RWPE1 (cell line): Measurements from ENCODE around the gene TIMM13.
"Not testable (repeated sequence)": the region's sequence is repeated elsewhere in the genome, so short reads cannot be mapped to it uniquely, and the experiment has no call there.

Source experiments
- CTCF ChIA-PET: fragments of 350-600 bp; sonication (Branson Sonifier 250); formaldehyde crosslinking; extraction: SDS; loops from one replicate; lab custom pipeline; 2021; lab: Yijun Ruan, JAX
- POLR2A ChIA-PET: fragments of 400-600 bp; formaldehyde crosslinking; extraction: SDS; loops from one replicate; lab custom pipeline; 2020; ENCODE audit warnings: antibody characterized with exemption; ENCODE audit not compliant: low non-redundant PET; lab: Yijun Ruan, JAX
- DNase-seq: peaks from one replicate; pipeline ENCODE4 v3.0.0; 2012; ENCODE audit warnings: low spot score
- H3K27ac ChIP-seq: fragments of 450-650 bp; 2 replicates; pipeline ENCODE4 v1.5.1; 2017
- CTCF ChIP-seq: fragments of 450-650 bp; conservative IDR thresholded peaks from 2 replicates; pipeline ENCODE4 v1.5.1; 2017; ENCODE audit warnings: low read depth, mild to moderate bottlenecking

TIMM13 gene

GRCh38 chr19:2409352-2409912 is 18.0 kb downstream of the TIMM13 start:
- CTCF ChIA-PET: no interaction called here
- POLR2A ChIA-PET: no interaction called here
- no peak overlapping the region for H3K27ac ChIP-seq
- DNase-seq: no peak
- no peak for TF ChIP-seq CTCF

GRCh38 chr19:2408247-2408646 is 19.1 kb downstream of the TIMM13 start:
- H3K27ac ChIP-seq: no peak overlapping the region
- CTCF ChIA-PET: no interaction called here
- no peak for TF ChIP-seq CTCF
- DNase-seq: no peak
- POLR2A ChIA-PET: no interaction called here

GRCh38 chr19:2399582-2399981 is 27.8 kb downstream of the TIMM13 start:
- no peak for DNase-seq
- TF ChIP-seq CTCF: no peak
- H3K27ac ChIP-seq: no peak overlapping the region
- ChIA-PET CTCF (no interaction called here), POLR2A (no interaction called here)

GRCh38 chr19:2398735-2399305 is 28.6 kb downstream of the TIMM13 start:
- no peak for DNase-seq
- H3K27ac ChIP-seq: no peak overlapping the region
- POLR2A ChIA-PET: no interaction called here
- CTCF ChIA-PET: no interaction called here
- TF ChIP-seq CTCF: no peak

DNA sequence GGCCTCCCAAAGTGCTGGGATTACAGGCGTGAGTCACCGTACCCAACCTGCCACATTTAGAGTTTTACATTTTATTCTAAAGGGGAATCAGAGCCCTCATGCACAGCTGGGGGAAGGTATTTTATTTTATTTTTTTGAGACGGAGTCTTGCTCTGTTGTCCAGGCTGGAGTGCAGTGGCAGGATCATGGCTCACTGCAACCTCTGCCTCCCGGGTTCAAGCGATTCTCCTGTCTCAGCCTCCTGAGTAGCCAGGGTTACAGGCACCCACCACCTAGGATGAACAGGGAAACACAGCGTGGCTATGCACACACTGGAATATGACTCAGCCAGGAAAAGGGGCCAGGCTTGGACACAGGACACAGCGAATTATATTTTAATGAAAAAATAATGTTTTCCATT is 30.2 kb downstream of the TIMM13 start:
- DNase-seq, POLR2A ChIA-PET, CTCF ChIA-PET, H3K27ac ChIP-seq: not testable (repeated sequence)

DNA sequence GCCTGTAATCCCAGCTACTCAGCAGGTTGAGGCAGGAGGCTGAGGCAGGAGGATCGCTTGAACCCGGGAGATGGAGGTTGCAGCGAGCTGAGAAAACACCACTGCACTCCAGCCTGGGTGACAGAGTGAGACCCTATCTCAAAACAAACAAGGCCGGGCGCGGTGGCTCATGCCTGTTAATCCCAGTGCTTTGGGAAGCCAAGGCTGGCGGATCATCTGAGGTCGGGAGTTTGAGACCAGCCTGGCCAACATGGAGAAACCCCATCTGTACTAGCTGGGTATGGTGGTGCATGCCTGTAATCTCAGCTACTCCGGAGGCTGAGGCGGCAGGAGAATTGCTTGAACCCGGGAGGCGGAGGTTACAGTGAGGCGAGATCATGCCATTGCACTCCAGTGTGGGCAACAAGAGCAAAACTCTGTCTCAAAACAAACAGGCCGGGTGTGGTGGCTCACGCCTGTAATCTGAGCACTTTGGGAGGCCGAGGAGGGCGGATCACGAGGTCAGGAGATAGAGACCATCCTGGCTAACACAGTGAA is 32.0 kb downstream of the TIMM13 start:
- CTCF ChIA-PET: interaction anchor here (0.6 kb wide), 2 partner anchors 159 to 465 kb away, joined by 3 to 4 read pairs; partner anchors contain the start of gene PLEKHJ1
- POLR2A ChIA-PET, DNase-seq, H3K27ac ChIP-seq: not testable (repeated sequence)

- ChIA-PET CTCF (interaction anchor here (0.6 kb wide), 2 partner anchors 159 to 464 kb away, joined by 3 to 4 read pairs; partner anchors contain the start of gene PLEKHJ1), POLR2A (no interaction called here)
- no peak for DNase-seq
- H3K27ac ChIP-seq: no peak overlapping the region
- TF ChIP-seq CTCF: no peak
These were observed 32.7 kb downstream of the TIMM13 start for GRCh38 chr19:2394442-2395292.
